Endothelial cell of umbilical vein (primary cell): ENCODE measurements around the gene KRT37. TPM values are rescaled to one million over a fixed set of nuclear protein-coding genes. Genes with fewer than 3 reads are reported as not detected.

Source experiments
- BruUV-seq: library from RNA; stranded (reverse); fragments of 400-500 nt; replicated peaks from 2 replicates; lab custom pipeline; 2021; lab: Mats Ljungman, UMichigan
- CTCF ChIA-PET: fragments of 300-600, 350-600 bp; sonication (Branson Sonifier 250); formaldehyde crosslinking; loops from one replicate; lab custom pipeline; 2021; ENCODE audit warnings: antibody characterized with exemption, inconsistent platforms; lab: Charles Lee
- POLR2A ChIA-PET: fragments of 300-600, 350-600 bp; sonication (Branson Sonifier 250); formaldehyde crosslinking; loops from one replicate; lab custom pipeline; 2021; ENCODE audit warnings: antibody characterized with exemption, inconsistent platforms; lab: Charles Lee
- DNase-seq: peaks from one replicate; pipeline ENCODE4 v3.0.0-alpha.2; 2011; ENCODE audit warnings: low read depth, low spot score
- FAIRE-seq: peaks from 2 replicates; lab custom pipeline; 2011; peaks lifted over from hg19 to GRCh38; lab: Jason Lieb, UNC
- H2AFZ ChIP-seq: 2 replicates; pipeline ENCODE4 v1.6.0; 2012; ENCODE audit warnings: low read depth, low read length, control low read depth, inconsistent platforms
- H3K27ac ChIP-seq: 2 replicates; pipeline ENCODE4 v1.5.1; 2011; ENCODE audit warnings: low read depth, mild to moderate bottlenecking, control low read depth, low read length, moderate library complexity; ENCODE audit not compliant: insufficient read depth
- H3K27me3 ChIP-seq, 2 experiments: 2 replicates each; pipeline versions ENCODE4 v1.6.0 to v1.6.1; 2011; ENCODE audit warnings: low read length in 2 of 2, mixed read lengths in 1 of 2; ENCODE audit not compliant: control insufficient read depth in 2 of 2, insufficient read depth in 2 of 2
- H3K36me3 ChIP-seq, 2 experiments: 2 replicates in 1 of 2; 3 replicates in 1 of 2; pipeline ENCODE4 v1.5.1; 2011; ENCODE audit warnings: low read length in 2 of 2, mild to moderate bottlenecking in 1 of 2, moderate library complexity in 1 of 2; ENCODE audit not compliant: control insufficient read depth in 2 of 2, insufficient read depth in 2 of 2; ENCODE audit errors: extremely low read depth in 1 of 2
- H3K4me1 ChIP-seq: 3 replicates; pipeline ENCODE4 v1.5.1; 2011; ENCODE audit warnings: mild to moderate bottlenecking, low read length; ENCODE audit not compliant: control insufficient read depth, insufficient read depth; ENCODE audit errors: extremely low read depth
- H3K4me2 ChIP-seq: 2 replicates; pipeline ENCODE4 v1.6.1; 2011; ENCODE audit warnings: low read length, control low read depth, mixed read lengths; ENCODE audit not compliant: insufficient read depth
- H3K4me3 ChIP-seq, 3 experiments: fragments of 200-600 bp in 1 of 3; sonication (generic), shearing (Covaris generic) in 1 of 3; replicated peaks in 1 of 3; 2 replicates each; pipeline ENCODE4 v1.5.1; 2011 to 2016; ENCODE audit warnings: control low read depth in 3 of 3, low read length in 3 of 3, mild to moderate bottlenecking in 2 of 3, inconsistent platforms in 1 of 3, low read depth in 1 of 3, moderate library complexity in 1 of 3; ENCODE audit not compliant: insufficient read depth in 1 of 3
- H3K79me2 ChIP-seq: 2 replicates; pipeline ENCODE4 v1.6.0; 2012; ENCODE audit warnings: low read length, inconsistent platforms; ENCODE audit not compliant: control insufficient read depth, insufficient read depth
- H3K9ac ChIP-seq: replicated peaks from 2 replicates; pipeline ENCODE3; 2011; ENCODE audit warnings: low read length, control low read depth; ENCODE audit not compliant: insufficient read depth; ENCODE audit errors: extremely low read depth
- H3K9me1 ChIP-seq: replicated peaks from 3 replicates; pipeline ENCODE4 v1.6.0; 2011; ENCODE audit warnings: mild to moderate bottlenecking, low read length; ENCODE audit not compliant: control insufficient read depth, insufficient read depth; ENCODE audit errors: extremely low read depth
- H3K9me3 ChIP-seq: replicated peaks from 2 replicates; pipeline ENCODE4 v1.5.1; 2012; ENCODE audit warnings: low read length, inconsistent platforms; ENCODE audit not compliant: control insufficient read depth, insufficient read depth
- H4K20me1 ChIP-seq: replicated peaks from 2 replicates; pipeline ENCODE3; 2011; ENCODE audit warnings: mild to moderate bottlenecking, low read length; ENCODE audit not compliant: control insufficient read depth, insufficient read depth; ENCODE audit errors: extremely low read depth
- EZH2 ChIP-seq: IDR thresholded peaks from 2 replicates; pipeline ENCODE4 v1.6.1; 2012; ENCODE audit warnings: borderline replicate concordance, low read depth, mild to moderate bottlenecking, moderate library complexity, low read length, inconsistent platforms; ENCODE audit not compliant: severe bottlenecking
- FOS ChIP-seq: IDR thresholded peaks from 2 replicates; pipeline ENCODE4 v1.6.1; 2011; ENCODE audit warnings: mild to moderate bottlenecking, low read length, moderate library complexity, borderline replicate concordance; ENCODE audit not compliant: insufficient read depth
- GATA2 ChIP-seq: IDR thresholded peaks from 2 replicates; pipeline ENCODE4 v1.7.0; 2011; ENCODE audit warnings: low read depth, mild to moderate bottlenecking, moderate library complexity, mixed read lengths, low read length; ENCODE audit not compliant: insufficient read length, insufficient read depth
- JUN ChIP-seq: IDR thresholded peaks from 2 replicates; pipeline ENCODE4 v1.6.1; 2011; ENCODE audit warnings: borderline replicate concordance, low read depth; ENCODE audit not compliant: insufficient read length, insufficient read depth
- MYC ChIP-seq: IDR thresholded peaks from one replicate; pipeline ENCODE4 v1.6.1; 2011; ENCODE audit warnings: mild to moderate bottlenecking, low read depth, low read length
- POLR2A ChIP-seq: IDR thresholded peaks from 2 replicates; pipeline ENCODE4 v1.6.1; 2012; ENCODE audit warnings: low read depth, mild to moderate bottlenecking, control low read depth, low read length
- POLR2AphosphoS5 ChIP-seq: IDR thresholded peaks from 2 replicates; pipeline ENCODE4 v1.6.1; 2012; ENCODE audit warnings: low read depth, mild to moderate bottlenecking, control low read depth, low read length, moderate library complexity; ENCODE audit not compliant: insufficient read depth
- dilution Hi-C: fragments of 300-500 bp; cut with MboI; formaldehyde crosslinking; loops from one replicate; pipeline ENCODE4 v1.15.0; 2019; ENCODE audit warnings: low sequenced_read_pairs; ENCODE audit not compliant: extremely low pct_ligation_motif_present
- intact Hi-C: fragments of 100-400 bp; cut with micrococcal nuclease; formaldehyde crosslinking; loops from one replicate; pipeline ENCODE4 v1.10.0; 2022
- polyA plus RNA-seq, 4 experiments: library from polyadenylated mRNA; depleted of rRNA in 3 of 4; stranded (reverse) in 3 of 4; unstranded in 1 of 4; fragments of >200 nt; gene quantifications; 2 replicates each; pipeline versions ENCODE4 v1.2.1 to v1.2.3, GENCODE V29; 2011 to 2012; ENCODE audit warnings: missing spikeins in 1 of 4
- total RNA-seq: library from RNA; stranded (reverse); gene quantifications from 2 replicates; pipeline ENCODE4 v1.2.3, GENCODE V29; 2021
- TF ChIP-seq, protein P1 (sequence below): IDR thresholded peaks from 2 replicates; pipeline ENCODE4 v1.6.1; 2011; ENCODE audit not compliant: insufficient read depth, insufficient read length
- TF ChIP-seq, protein P2 (sequence below), 2 donors: IDR thresholded peaks; 1 replicate in 1 of 2; 2 replicates in 1 of 2; pipeline ENCODE4 v1.5.1; 2011; ENCODE audit warnings: low read length in 2 of 2, mild to moderate bottlenecking in 2 of 2, moderate library complexity in 2 of 2, control low read depth in 1 of 2, inconsistent platforms in 1 of 2, low read depth in 1 of 2; ENCODE audit not compliant: insufficient read depth in 1 of 2; ENCODE audit errors: extremely low read depth in 1 of 2

The KRT37 gene
- total and polyA plus RNA-seq, 2 donors (not counting 3 experiments of a cell fraction or from before 2014, with no cell fraction given): not detected

DNA sequence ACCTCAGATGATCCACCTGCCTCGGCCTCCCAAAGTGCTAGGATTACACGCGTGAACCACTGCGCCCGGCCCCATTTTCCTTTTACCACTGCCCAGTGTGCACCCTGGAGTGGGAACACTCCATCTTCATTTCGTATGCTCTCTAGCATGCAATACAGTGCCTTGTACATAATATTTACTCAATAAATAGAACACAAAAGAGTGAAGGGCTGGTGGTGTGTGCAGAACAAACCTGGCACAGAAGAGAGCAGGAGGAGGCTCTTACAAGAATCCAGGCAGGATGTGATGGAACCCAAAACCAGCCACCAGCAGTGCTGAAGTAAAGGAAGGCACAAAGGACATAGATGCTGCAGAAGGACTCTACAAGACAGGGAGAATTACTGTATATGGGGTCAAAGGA is 7.3 kb downstream of the KRT37 start:
- ChIA-PET CTCF (interaction anchor here (1.5 to 1.8 kb wide), 2 partner anchors 132 to 246 kb away, joined by 3 to 7 read pairs; no protein-coding TSS in a partner anchor), POLR2A (no interaction called here)
- DNase-seq: no peak
- Histone ChIP-seq H3K4me2 (no peak overlapping the region), H3K27ac (no peak overlapping the region), H2AFZ (no peak overlapping the region), H3K4me1 (no peaks in the 10 kb centered on the region), H3K4me3 (no peak overlapping the region), H3K9me3 (no peaks in the 10 kb centered on the region), H4K20me1 (no peaks in the 10 kb centered on the region), H3K9ac (no peak overlapping the region), H3K9me1 (no peaks in the 10 kb centered on the region), H3K27me3 (peaks cover 0 to 4% of the 10 kb centered on the region in 2 experiments), H3K36me3 (no peaks in the 10 kb centered on the region), H3K79me2 (no peaks in the 10 kb centered on the region)
- BruUV-seq: no TSS peak
- FAIRE-seq: no peak
- dilution Hi-C loops: no loop called here
- intact Hi-C loops: no loop called here
- TF ChIP-seq JUN: no peak
- no peak for TF ChIP-seq GATA2
- TF ChIP-seq, protein P1, sequence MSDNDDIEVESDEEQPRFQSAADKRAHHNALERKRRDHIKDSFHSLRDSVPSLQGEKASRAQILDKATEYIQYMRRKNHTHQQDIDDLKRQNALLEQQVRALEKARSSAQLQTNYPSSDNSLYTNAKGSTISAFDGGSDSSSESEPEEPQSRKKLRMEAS: no peak

DNA sequence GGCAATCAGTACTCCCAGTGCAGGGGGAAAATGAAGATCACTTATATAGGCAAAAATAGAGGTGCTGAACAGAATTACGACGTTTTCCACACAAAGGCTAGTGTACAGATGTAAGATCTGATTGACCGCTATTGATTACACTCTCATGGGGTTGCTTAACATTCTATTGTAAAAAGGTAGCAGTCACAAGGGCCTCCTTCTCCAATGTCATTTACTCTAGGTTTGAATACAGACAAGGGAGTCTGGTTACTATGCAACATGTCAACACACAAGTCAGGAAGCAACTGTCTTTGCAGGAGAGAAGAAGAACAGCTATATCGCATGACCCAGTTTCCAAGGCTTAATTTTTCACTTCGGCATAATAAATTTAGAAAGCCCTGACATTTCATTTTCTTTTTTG is 7.9 kb downstream of the KRT37 start:
- no peaks in the 10 kb centered on the region for H3K36me3 ChIP-seq
- H4K20me1 ChIP-seq: no peaks in the 10 kb centered on the region
- dilution Hi-C loops: no loop called here
- no peak for FAIRE-seq
- H3K4me2 ChIP-seq: no peak overlapping the region
- POLR2A ChIA-PET: no interaction called here
- H3K27me3 ChIP-seq: peaks cover 0 to 4% of the 10 kb centered on the region in 2 experiments
- H3K9ac ChIP-seq: no peak overlapping the region
- H3K27ac ChIP-seq: no peak overlapping the region
- CTCF ChIA-PET: interaction anchor here (1.3 kb wide), 1 partner anchor 132 kb away, joined by 5 read pairs; no protein-coding TSS in a partner anchor
- no peak overlapping the region for H3K4me3 ChIP-seq
- no peaks in the 10 kb centered on the region for H3K79me2 ChIP-seq
- H3K9me1 ChIP-seq: no peaks in the 10 kb centered on the region
- TF ChIP-seq GATA2: no peak
- no peak for TF ChIP-seq MYC
- TF ChIP-seq FOS: no peak
- TF ChIP-seq POLR2A: no peak
- TF ChIP-seq, protein P1: no peak
- no peak for TF ChIP-seq JUN
- no peak for TF ChIP-seq EZH2
- TF ChIP-seq, protein P2, sequence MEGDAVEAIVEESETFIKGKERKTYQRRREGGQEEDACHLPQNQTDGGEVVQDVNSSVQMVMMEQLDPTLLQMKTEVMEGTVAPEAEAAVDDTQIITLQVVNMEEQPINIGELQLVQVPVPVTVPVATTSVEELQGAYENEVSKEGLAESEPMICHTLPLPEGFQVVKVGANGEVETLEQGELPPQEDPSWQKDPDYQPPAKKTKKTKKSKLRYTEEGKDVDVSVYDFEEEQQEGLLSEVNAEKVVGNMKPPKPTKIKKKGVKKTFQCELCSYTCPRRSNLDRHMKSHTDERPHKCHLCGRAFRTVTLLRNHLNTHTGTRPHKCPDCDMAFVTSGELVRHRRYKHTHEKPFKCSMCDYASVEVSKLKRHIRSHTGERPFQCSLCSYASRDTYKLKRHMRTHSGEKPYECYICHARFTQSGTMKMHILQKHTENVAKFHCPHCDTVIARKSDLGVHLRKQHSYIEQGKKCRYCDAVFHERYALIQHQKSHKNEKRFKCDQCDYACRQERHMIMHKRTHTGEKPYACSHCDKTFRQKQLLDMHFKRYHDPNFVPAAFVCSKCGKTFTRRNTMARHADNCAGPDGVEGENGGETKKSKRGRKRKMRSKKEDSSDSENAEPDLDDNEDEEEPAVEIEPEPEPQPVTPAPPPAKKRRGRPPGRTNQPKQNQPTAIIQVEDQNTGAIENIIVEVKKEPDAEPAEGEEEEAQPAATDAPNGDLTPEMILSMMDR (IDR thresholded peaks at IDR 0.05; ENCODE audit: extremely low read depth in 1 of 2, insufficient read depth in 1 of 2, low read depth in 1 of 2, low read length in 2 of 2): no peak
- no peak for TF ChIP-seq POLR2AphosphoS5
- DNase-seq: no peak
- no peaks in the 10 kb centered on the region for H3K4me1 ChIP-seq
- intact Hi-C loops: no loop called here
- no peak overlapping the region for H2AFZ ChIP-seq
- H3K9me3 ChIP-seq: no peaks in the 10 kb centered on the region
- BruUV-seq: no TSS peak
